ENCODE data around the gene PTPRC. TPM values are rescaled to one million over a fixed set of nuclear protein-coding genes. Genes with fewer than 3 reads are reported as not detected.

The PTPRC gene
- total and polyA plus RNA-seq, 9 donors, result 1.9 to 17.5 (median 6.9) TPM

DNA sequence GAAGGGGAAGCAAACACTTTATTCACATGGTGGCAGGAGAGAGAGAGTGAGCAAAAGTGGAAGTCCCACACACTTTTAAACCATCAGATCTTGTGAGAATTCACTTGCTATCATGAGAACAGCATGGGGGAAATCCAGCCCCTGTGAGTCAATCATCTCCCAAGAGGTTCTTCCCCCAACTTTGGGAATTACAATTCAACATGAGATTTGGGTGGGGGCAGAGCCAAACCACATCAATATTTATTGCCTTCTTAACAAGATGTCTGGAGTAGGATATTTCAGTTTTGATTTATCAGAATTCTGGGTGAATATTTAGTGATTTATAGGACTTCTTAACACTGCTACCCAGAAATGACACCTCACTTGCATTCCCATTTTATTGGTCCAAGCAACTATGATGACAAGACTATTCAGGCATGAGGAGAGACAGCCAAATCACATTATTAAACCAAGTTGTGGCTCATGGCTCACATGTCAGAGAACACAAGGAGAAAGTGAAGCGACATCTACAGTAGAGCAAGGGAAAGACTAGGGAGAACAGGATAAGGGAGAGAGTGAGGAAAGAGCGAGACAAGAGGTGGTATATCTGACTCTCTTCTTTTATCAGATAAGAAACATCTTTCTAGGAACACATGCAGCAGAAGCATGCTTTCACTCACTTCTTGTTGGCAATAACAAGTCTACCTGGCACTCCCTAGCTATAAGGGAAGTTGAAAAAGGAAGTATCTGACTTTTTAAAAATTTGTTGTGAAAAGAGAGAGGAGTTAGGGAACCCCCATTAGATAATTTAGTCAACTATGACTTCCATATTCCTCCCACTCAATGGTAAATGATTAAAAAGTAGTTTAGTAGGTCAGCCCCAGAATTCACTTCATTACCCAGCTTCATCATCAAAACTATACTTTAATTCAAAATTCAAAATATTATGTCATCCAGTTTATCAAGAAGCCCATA is 36.6 kb upstream of the PTPRC start:
- no peak for TF ChIP-seq POLR2A (IDR thresholded peaks at IDR 0.05)
- no peak for TF ChIP-seq EP300 (IDR thresholded peaks at IDR 0.05)
- TF ChIP-seq, protein P1, sequence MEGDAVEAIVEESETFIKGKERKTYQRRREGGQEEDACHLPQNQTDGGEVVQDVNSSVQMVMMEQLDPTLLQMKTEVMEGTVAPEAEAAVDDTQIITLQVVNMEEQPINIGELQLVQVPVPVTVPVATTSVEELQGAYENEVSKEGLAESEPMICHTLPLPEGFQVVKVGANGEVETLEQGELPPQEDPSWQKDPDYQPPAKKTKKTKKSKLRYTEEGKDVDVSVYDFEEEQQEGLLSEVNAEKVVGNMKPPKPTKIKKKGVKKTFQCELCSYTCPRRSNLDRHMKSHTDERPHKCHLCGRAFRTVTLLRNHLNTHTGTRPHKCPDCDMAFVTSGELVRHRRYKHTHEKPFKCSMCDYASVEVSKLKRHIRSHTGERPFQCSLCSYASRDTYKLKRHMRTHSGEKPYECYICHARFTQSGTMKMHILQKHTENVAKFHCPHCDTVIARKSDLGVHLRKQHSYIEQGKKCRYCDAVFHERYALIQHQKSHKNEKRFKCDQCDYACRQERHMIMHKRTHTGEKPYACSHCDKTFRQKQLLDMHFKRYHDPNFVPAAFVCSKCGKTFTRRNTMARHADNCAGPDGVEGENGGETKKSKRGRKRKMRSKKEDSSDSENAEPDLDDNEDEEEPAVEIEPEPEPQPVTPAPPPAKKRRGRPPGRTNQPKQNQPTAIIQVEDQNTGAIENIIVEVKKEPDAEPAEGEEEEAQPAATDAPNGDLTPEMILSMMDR (IDR thresholded peaks at IDR 0.05), result no peak
- intact Hi-C loops (cut with DNase I), result no loop called here

GRCh38 chr1:198604975-198605374 is 33.9 kb upstream of the PTPRC start:
- intact Hi-C loops (cut with DNase I), result no loop called here

More for the DNA sequence above, 36.6 kb upstream of the PTPRC start:
- Histone ChIP-seq H3K27me3 (no peaks in the 10 kb centered on the region), H3K36me3 (no peaks in the 10 kb centered on the region), H3K4me3 (no peak overlapping the region), H3K4me1 (ENCODE audit: insufficient read depth) (no peaks in the 10 kb centered on the region), H3K27ac (no peak overlapping the region), H3K9me3 (no peaks in the 10 kb centered on the region)
- DNase-seq, result no peak
- 86 to 92% (median 90%) methylated on average over 2 of the region's 2 CpGs for WGBS, 3 donors

GRCh38 chr1:198605406-198605805 is 33.4 kb upstream of the PTPRC start:
- TF ChIP-seq POLR2A (IDR thresholded peaks at IDR 0.05) (no peak), EP300 (IDR thresholded peaks at IDR 0.05) (no peak)
- TF ChIP-seq, protein P1 (IDR thresholded peaks at IDR 0.05), result no peak
- intact Hi-C loops (cut with DNase I), result no loop called here
- H3K27ac ChIP-seq, result no peak overlapping the region
- H3K36me3 ChIP-seq, result no peaks in the 10 kb centered on the region
- no peak overlapping the region for H3K4me3 ChIP-seq
- no peaks in the 10 kb centered on the region for H3K27me3 ChIP-seq
- DNase-seq, result no peak
- H3K9me3 ChIP-seq, result no peaks in the 10 kb centered on the region
- WGBS, 3 donors, result 84 to 93% (median 90%) methylated on average over 4 of the region's 4 CpGs
- H3K4me1 ChIP-seq (ENCODE audit: insufficient read depth), result no peaks in the 10 kb centered on the region

More at GRCh38 chr1:198604975-198605374, 33.9 kb upstream of the PTPRC start:
- no peak overlapping the region for H3K27ac ChIP-seq
- H3K36me3 ChIP-seq, result no peaks in the 10 kb centered on the region
- no peak for DNase-seq
- 49 to 66% (median 49%) methylated on average over 1 of the region's 1 CpG for WGBS, 3 donors
- H3K27me3 ChIP-seq, result no peaks in the 10 kb centered on the region
- H3K9me3 ChIP-seq, result no peaks in the 10 kb centered on the region
- no peaks in the 10 kb centered on the region for H3K4me1 ChIP-seq (ENCODE audit: insufficient read depth)
- H3K4me3 ChIP-seq, result no peak overlapping the region
- TF ChIP-seq POLR2A (IDR thresholded peaks at IDR 0.05) (no peak), EP300 (IDR thresholded peaks at IDR 0.05) (no peak)
- TF ChIP-seq, protein P1 (IDR thresholded peaks at IDR 0.05), result no peak

DNA sequence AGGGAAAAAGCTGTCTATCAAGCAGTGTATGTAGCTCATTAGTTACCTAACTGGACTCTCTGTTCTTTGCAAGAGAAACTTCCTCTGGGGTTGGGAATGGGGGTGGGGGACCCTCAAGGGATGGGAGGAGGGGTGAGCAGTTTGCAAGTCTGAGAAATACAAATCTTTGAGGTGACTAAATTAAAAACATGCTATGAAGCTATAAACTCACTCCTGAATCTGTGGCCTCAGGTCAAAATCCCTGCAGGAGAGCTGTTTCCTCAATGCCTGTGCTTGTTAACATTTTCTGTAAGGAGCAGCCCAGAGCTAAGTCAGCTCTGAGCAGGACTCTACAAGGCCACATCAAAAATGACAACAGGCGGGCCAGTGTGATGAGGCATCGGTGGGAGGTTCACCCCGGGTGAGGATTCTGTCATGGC is 32.8 kb upstream of the PTPRC start:
- no peak overlapping the region for H3K4me3 ChIP-seq
- no peaks in the 10 kb centered on the region for H3K4me1 ChIP-seq (ENCODE audit: insufficient read depth)
- H3K27ac ChIP-seq, result no peak overlapping the region
- WGBS, 3 donors, result 62 to 87% (median 69%) methylated on average over 3 of the region's 3 CpGs
- no peak for TF ChIP-seq POLR2A (IDR thresholded peaks at IDR 0.05)
- TF ChIP-seq EP300 (IDR thresholded peaks at IDR 0.05), result no peak
- TF ChIP-seq, protein P1 (IDR thresholded peaks at IDR 0.05), result no peak
- DNase-seq, result no peak
- H3K36me3 ChIP-seq, result no peaks in the 10 kb centered on the region
- H3K9me3 ChIP-seq, result no peaks in the 10 kb centered on the region
- intact Hi-C loops (cut with DNase I), result no loop called here
- no peaks in the 10 kb centered on the region for H3K27me3 ChIP-seq

All from ovary (tissue), 9 donors.